ENCODE measurements around the gene RIBC2. TPM values are rescaled to one million over a fixed set of nuclear protein-coding genes. Genes with fewer than 3 reads are reported as not detected.

The RIBC2 gene
- total and polyA plus RNA-seq, 2 of the 4 experiments (the other 2 are of a cell fraction) = 0.29 to 0.36 TPM

DNA sequence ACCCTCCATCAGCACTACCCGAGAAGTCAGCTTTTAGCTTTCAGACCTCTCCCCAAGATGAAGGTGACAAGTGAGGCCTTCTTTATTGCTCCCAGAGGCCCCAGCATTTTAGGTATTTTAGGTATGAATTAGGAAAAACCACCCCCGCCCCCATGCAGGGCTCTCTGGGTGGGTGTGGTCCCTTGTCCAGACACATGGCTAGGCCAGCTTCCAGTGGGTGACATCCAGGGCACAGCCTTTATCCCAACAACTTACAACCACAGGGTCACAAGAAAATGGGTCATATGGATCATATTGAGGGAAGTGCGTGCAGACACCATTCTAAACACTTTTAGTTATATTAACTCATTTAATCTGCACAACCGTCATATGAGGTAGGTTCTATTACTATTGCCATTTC is 42.1 kb downstream of the RIBC2 start:
- BruUV-seq (replicated peaks) = no TSS peak
- in situ Hi-C loops (cut with MboI; ENCODE audit: low sequenced_read_pairs) = no loop called here

More for the DNA sequence above, 42.1 kb downstream of the RIBC2 start:
- no peak overlapping the region; the same call in 1 of the 2 replicates for H4K91ac ChIP-seq (ENCODE audit: insufficient read depth, low read depth, low read length)
- H2AK5ac ChIP-seq (ENCODE audit: low read depth, low read length) = peak overlapping the region; percentile 53; the same call in 1 of the 2 replicates
- H3K9me1 ChIP-seq (ENCODE audit: insufficient read depth, low read length) = peaks cover 30% of the 10 kb centered on the region
- CTCF ChIA-PET = interaction anchor here (0.6 kb wide), 1 partner anchor 603 kb away, joined by 4 read pairs; no protein-coding TSS in a partner anchor
- no peak overlapping the region for H2AFZ ChIP-seq (replicated peaks; ENCODE audit: low read length, poor library complexity)
- no peaks in the 10 kb centered on the region for H3K9me3 ChIP-seq (ENCODE audit: control insufficient read depth, insufficient read depth, low read length)
- peak overlapping the region; percentile 58 for H2BK120ac ChIP-seq (ENCODE audit: low read depth, low read length)
- no peaks in the 10 kb centered on the region for H4K20me1 ChIP-seq (ENCODE audit: insufficient read depth, low read length)
- POLR2A ChIA-PET (ENCODE audit: unreplicated experiment) = no interaction called here
- H3K36me3 ChIP-seq (ENCODE audit: control insufficient read depth, insufficient read depth, low read length) = no peaks in the 10 kb centered on the region
- H3K4ac ChIP-seq (ENCODE audit: low read depth, low read length) = no peak overlapping the region
- no CpG with 5 or more reads among the region's 4 CpGs for WGBS, 2 experiments (ENCODE audit: extremely low coverage in 2 of 2, insufficient read length in 1 of 2)
- H3K9ac ChIP-seq (ENCODE audit: low read depth, low read length) = no peak overlapping the region
- no peak overlapping the region; the same call in 1 of the 2 replicates for H3K18ac ChIP-seq (ENCODE audit: low read depth, low read length)
- H3K4me2 ChIP-seq (ENCODE audit: low read depth, low read length) = no peak overlapping the region
- H2BK15ac ChIP-seq (ENCODE audit: low read depth, low read length) = no peak overlapping the region
- TF ChIP-seq USF2 (IDR thresholded peaks at IDR 0.05; ENCODE audit: low read depth, low read length) = no peak
- no peak for TF ChIP-seq POLR2A (IDR thresholded peaks at IDR 0.05; ENCODE audit: low read depth, low read length)
- no peak for TF ChIP-seq CEBPB (IDR thresholded peaks at IDR 0.05; ENCODE audit: low read depth, low read length)
- no peak for TF ChIP-seq ELK1 (IDR thresholded peaks at IDR 0.05; ENCODE audit: borderline replicate concordance, low read depth, low read length)
- no peak for TF ChIP-seq NFE2L2 (IDR thresholded peaks at IDR 0.05; ENCODE audit: low read depth, low read length)
- H3K56ac ChIP-seq (ENCODE audit: extremely low read depth, insufficient read depth, low read length) = no peak overlapping the region
- no peaks in the 10 kb centered on the region for H3K79me1 ChIP-seq (ENCODE audit: low read depth in 1 of 2, low read length in 2 of 2)
- no peak overlapping the region for H2BK5ac ChIP-seq (ENCODE audit: low read depth, low read length, poor library complexity, severe bottlenecking)
- H3K4me3 ChIP-seq (ENCODE audit: insufficient read depth, low read depth, low read length) = no peak overlapping the region
- intact Hi-C loops (cut with micrococcal nuclease) = no loop called here
- no peak overlapping the region for H3K27ac ChIP-seq (ENCODE audit: insufficient read depth, low read length)
- peaks cover 32% of the 10 kb centered on the region for H3K4me1 ChIP-seq (ENCODE audit: control insufficient read depth, insufficient read depth, low read length)
- DNase-seq = no peak
- H3K27me3 ChIP-seq (ENCODE audit: control insufficient read depth, insufficient read depth, low read length) = no peaks in the 10 kb centered on the region
- H3K14ac ChIP-seq (replicated peaks; ENCODE audit: low read depth, low read length) = no peak overlapping the region
- H4K5ac ChIP-seq (ENCODE audit: low read depth, low read length) = no peak overlapping the region; the same call in 1 of the 2 replicates
- no peak overlapping the region; the same call in 1 of the 2 replicates for H2BK20ac ChIP-seq (ENCODE audit: low read depth, low read length)
- H4K8ac ChIP-seq (ENCODE audit: low read depth in 2 of 2, low read length in 2 of 2) = no peak overlapping the region
- dilution Hi-C loops (cut with HindIII; ENCODE audit: low sequenced_read_pairs, unreplicated experiment) = no loop called here
- H3K23ac ChIP-seq (ENCODE audit: low read depth, low read length) = no peak overlapping the region
- H2AK9ac ChIP-seq (replicated peaks; ENCODE audit: low read depth, low read length, poor library complexity) = no peak overlapping the region
- ATAC-seq (ENCODE audit: low read depth) = no peak

Data from IMR-90 (cell line).